Measurements from ENCODE around the gene FAM120AOS.
A peak's percentile ranks its signal among the peaks of the same experiment; 100 is the strongest.
"Not testable (repeated sequence)": the region's sequence is repeated elsewhere in the genome, so short reads cannot be mapped to it uniquely, and the experiment has no call there.

FAM120AOS gene

DNA sequence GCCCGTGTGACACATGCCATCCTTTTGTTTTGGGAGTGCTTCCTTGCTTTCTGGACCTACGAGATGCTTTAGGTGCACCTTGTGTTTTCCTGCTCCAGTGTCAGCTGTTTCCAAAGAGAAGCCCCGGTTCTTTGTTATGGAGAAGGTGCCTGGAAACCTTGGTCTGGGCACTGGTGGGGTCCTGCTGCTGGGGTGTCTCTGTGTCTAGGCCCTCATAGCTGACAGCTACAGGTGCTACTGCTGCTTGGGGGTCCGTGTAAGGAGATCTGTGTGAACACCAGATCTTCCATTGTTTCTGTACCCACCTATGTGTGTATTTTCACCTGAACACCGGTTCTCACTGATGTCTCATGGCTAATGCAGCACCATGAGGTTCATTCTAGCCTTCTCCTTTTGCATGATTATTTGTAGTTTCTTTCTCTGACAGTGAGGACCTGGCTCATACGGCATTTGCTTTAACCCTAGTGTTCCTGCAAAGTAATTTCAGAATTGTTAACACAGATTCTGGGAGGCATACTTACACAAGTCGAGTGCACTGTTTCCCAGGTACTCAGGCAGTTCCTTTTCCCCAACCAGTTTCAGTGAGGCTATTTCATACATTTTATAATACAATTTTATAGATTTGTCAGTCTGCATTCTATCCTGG is 13.2 kb upstream of the FAM120AOS start:
- peak; percentile 66 for DNase-seq

DNA sequence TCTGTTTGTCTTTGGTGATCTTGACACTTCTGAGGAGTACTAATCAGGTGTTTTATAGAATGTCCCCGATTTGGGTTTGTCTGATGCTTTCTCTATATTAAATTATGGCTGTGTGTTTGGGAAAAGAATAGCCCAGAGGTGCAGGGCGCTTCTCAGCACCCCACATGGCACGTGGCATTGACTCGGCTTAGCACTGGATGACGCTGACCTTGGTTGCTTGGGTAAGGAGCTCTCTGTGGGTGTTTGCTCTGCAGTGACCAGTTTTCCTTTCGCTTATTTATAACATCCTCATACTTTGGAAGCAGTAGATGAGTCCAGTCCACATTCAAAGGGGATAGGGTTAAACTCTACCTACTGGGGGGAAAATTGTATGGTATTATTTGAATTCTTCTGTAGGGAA is 12.5 kb upstream of the FAM120AOS start:
- DNase-seq, result peak; percentile 36

DNA sequence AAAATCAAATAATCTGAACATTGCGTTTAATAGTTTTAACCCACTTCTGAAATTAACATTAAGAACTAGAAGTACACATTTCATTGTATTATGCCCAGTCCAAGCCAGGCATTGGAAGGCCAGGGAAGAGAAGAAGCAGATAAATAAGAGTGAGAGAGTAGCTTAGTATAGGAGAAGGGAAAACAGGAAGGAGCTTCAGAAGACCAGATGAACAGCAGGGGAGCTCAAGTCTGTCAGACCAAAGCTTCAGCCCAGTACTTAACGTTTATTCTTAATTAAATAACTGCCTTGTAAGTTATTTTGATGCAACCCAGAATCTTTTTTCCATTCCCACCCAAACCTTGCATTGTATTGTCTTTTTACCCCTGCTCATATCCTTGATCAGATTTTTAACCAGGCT is 11.5 kb upstream of the FAM120AOS start:
- peak; percentile 47 for DNase-seq

DNA sequence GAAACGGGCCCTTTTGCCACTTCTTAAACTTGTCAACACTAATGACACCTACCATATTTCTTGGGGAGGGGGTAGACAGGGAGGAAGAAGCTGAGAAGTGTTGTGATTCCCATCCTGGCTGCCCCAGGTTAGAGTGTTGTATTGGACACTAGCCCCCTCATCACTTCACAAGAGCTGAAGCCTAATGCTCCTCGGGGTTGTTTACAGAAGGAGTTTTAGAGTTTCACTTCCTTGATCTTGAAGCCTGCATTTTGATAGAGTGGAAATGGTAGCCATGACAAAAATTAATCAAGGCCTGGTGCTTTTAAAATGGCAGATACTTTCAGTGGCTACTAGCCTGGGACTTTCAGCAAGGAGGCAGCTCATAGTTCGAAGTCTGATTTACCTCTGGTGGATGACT is 11.0 kb upstream of the FAM120AOS start:
- no peak for DNase-seq

DNA sequence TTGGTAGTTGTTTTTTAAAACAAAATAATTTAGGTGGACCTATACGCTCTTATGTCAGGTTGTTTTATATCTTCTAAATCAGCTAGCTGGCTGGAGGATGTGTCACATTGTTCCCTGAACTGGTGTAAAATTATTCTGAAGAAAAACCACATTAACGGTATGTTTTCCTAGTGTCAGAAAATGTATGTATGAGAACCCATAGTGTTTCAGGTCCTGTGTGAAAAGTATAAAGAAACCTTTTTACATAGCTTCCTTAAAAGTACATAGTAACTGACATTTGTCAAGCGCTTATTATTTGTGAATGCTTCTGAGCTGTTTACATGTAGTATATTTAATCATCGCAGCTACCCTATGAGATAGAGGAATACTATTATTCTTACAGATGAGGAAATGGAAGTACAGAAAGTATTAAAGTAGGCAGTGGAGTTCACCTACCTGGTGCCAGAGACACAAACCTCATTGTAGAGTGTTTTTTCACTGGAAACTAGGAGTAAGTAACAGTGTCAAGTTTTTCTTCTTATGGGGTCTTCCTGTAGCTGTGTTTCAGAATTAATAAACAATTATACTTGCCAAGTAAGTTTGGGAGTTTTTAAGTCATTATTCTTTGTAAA is 10.4 kb upstream of the FAM120AOS start:
- DNase-seq, result no peak

DNA sequence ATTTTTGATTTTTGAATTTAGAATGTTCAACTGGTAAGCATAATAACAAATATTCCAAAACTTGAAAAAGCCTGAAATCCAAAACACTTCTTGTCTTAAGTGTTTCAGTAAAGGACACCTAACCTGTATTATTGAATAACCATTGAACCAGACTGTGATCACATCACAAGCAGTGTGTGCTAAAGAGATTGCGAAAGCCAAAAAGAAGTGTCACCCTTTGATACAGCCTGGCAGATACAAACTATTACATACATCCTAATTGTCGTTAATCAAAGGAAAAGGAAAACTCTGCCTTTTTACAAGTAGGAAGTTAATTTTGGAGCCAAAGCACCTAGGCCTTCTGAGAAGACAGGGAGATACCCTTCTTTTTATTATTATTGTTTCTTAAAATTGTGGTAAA is 8.4 kb upstream of the FAM120AOS start:
- DNase-seq, result no peak

DNA sequence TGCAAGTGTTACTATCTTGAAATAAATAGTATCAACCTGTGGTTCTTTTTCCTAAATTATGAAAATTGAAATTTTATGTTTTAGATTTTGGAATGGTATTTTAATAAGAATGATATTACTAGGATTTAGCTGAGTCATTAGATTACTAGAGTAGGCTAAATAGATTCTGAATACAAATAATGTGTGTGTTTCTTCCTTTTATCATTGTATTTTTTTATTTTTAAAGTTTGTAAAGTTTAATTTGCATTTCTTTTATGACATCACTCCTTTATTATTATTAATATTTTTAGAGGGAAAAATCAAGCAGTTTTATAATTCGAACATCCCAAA is 8.0 kb upstream of the FAM120AOS start:
- no peak for DNase-seq

DNA sequence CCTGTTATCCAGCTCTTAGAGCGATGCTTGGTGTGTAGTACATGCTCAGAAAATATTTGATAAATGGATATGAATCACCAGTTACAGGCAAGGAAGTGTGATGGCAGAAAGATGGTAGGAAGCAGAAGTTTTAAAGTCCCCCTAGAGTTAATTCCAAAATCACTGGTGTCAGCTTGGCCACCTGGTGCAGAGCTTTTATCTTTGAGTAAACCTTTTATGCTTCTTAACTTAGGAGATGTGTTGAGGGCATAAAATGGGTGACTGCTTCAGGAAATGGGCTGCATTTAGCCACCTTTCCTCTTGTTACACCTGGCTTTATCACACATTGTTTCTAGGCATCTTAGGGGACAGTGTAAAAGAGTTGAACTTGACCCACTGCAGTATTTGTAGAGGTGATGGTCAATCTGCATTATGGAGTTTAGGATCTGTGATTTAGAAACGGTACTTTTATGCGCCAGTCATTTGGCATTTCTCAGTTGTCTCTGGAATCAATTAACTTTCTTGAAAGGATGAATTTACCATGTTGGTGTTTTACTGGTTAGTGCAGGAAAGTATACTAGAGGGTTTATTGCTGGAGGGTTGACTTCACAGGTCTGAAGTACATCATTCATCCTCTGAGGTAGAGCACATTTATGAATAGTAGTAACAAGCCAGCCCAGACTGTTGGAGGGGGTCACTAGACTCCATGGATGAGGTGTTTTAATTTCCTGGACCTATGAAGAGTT is 7.5 kb upstream of the FAM120AOS start:
- DNase-seq, result peak; percentile 45

DNA sequence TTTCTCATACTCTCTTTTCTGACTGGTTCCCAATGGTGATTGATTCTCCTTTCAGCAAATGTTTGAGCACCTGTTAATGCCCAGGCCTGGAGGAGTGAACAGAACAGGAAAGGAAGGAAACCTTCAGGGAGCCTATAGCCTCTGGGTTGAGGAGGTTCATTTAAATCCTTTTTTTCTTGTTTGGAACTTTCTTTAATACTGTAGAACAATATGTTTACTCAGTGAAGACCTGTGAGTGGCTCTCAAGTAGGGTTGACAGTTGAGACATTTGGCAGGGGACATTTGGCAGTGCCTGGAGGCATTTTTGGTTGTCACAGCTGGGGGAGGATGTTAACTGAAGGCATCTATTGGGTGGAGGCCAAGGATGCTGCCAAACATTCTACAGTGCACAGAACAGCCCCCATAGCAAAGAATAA is 6.1 kb upstream of the FAM120AOS start:
- peak; percentile 73 for DNase-seq

DNA sequence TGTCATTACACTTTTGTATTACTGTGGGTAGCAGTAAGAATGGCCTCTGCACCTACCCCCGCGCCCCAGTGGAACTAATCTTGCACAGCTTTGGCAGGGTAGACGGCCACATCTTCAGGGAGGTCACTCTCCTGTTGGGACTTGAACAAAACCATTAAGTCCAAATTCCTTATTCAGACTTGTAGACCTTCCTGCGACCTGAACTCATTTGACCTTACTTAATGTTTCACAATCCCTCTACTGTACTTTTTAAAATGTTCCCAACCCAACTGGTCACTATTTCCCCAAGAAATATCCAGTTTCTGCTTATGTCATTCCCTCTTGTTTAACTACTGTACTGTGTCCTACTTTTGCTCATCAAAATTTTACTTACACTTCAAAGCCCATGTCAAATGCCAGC is 5.3 kb upstream of the FAM120AOS start:
- no peak for DNase-seq

DNA sequence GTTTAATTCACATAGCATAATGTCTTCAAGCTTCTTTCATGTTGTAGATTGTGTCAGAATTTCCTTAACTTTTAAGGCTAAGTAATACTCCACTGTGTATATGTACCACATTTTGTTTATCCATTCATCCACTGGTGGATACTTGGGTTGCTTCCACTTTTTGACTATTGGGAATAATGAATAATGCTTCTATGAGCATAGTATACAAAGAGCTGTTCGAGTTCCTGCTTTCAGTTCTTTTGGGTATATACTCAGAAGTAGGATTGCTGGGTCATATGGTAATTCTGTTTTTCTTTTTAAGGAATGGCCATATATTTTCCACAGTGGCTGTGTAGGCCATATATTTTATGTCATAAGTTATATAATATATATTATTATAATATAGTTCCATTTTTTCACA is 3.6 kb upstream of the FAM120AOS start:
- no peak for DNase-seq

DNA sequence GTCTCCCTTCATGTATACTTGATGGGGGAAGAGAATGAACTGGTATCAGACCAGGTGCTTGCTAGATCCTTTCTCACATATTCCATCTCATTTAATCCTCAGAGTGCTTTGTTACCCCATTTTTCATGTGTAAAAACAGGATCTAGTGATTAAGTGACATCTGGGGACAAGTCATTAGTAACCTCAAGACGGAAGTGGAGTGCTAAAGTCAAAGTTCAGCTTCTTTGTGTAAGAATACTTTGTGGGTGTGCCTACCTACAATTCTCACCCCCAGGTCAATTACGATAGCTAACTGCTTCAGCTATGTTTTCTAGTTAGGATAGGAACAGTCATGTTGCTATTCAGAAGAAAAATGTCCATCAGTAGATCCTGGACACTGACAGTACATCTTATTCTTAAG is 3.1 kb upstream of the FAM120AOS start:
- DNase-seq, result no peak

DNA sequence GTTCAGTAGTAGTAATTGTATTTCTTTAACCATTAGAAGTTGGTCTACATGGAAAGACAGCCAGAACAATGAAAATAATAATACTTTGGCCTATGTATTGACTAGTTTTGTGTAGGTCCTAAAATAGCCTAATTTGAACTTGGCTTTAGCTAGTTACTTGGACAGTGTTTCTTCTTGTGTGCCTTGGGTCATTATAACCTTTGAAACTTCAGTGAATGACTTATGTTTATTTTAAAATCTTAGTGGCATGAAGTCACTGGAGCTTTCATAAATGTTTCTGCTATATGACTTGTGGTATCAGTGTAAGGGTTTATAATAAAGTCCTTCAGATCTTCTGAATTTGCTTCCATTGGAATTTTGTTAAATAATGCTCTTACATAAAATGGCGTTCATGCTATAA is 2.6 kb upstream of the FAM120AOS start:
- no peak for DNase-seq

DNA sequence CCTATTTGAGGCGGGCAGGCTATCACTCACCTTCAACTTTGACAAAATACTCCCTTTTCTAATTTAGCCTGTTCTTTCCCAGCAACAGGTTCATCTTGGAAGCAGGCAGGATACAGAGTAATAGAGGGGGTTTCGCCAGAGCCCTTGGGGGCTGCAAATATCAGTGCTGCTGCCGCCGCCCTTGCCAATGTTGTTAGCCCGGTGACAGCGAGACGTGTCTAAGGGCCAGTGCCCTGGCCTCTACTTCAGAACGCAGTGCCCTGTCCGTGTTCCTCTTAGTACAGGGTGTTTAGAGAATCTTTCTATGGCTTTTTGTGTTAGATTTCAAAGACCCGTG is 703 bp downstream of the FAM120AOS start:
- peak; percentile 70 for DNase-seq

DNA sequence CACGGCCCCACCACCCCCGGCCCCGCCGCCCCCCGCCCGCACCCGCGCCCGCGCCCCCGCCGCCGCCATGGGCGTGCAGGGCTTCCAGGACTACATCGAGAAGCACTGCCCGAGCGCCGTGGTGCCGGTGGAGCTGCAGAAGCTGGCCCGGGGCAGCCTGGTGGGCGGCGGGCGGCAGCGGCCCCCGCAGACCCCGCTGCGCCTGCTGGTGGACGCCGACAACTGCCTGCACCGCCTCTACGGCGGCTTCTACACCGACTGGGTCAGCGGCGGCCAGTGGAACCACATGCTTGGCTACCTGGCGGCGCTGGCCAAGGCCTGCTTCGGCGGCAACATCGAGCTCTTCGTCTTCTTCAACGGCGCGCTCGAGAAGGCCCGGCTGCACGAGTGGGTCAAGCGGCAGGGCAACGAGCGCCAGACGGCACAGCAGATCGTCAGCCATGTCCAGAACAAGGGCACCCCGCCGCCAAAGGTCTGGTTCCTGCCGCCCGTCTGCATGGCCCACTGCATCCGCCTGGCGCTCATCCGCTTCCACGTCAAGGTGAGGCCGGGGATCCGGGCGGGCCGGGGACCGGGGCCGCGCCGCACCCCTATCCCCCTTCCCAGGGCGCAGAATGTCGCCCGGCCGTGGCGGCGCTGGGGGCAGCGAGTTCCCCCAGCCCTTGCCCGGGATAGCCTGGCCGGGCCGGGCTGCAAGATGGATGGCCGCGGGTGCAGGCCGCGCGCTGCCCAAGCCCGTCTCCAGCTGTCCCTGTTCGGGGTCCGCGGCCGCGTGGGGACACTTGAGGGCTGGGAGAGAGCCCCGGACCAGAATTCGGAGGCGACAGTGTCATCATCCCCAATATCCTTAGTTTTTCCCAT is 1.3 kb downstream of the FAM120AOS start:
- DNase-seq, result peak; percentile 82

DNA sequence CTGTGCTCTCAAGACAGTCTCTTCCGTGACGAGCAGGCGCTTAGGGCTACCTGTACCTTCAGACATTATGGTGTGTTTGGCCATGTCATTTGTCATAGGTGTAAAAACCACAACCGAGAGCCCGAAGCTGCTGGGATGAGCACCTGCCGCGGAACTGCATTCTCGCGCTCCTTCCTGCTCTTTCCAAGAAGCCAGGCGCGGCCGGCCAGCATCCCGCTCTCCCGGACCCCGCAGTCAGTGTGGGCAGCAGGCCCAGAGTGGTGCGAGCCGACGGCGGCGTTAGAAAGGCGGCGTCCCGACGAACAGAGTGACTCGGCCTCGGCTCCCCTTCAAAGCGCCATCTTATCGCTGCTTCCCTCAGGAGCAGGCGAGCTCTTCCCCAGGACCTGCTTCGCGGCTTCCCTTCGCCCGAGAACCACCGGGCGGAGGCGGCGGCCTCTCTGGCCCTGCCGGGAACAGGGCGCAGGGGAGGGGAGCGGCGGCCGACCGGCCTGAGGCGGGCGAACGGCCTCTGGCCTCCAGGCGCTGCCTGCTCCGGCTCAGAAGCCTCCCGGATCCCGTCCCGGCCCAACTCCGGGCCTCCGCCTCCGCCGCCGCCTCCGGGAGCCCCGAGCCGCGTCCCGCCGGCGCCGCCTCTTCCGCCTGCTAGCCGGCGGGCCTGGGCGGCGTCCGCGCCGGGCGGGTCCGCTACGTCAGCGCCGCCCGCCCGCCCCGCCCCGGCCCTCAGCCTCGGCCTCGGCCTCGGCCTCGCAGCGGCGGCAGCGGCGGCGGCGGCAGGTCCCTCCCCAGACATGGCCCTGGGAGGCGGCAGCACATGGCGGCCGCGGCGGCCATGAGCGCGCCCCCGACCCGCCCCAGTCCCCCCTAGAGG is 2.2 kb downstream of the FAM120AOS start, which contains the start of gene FAM120A:
TSS of gene FAM120A (plus strand) at position 741 of the 871 bp plus-strand sequence. CDS start 231 bp downstream, outside the sequence.
- DNase-seq, result peak; percentile 91

DNA sequence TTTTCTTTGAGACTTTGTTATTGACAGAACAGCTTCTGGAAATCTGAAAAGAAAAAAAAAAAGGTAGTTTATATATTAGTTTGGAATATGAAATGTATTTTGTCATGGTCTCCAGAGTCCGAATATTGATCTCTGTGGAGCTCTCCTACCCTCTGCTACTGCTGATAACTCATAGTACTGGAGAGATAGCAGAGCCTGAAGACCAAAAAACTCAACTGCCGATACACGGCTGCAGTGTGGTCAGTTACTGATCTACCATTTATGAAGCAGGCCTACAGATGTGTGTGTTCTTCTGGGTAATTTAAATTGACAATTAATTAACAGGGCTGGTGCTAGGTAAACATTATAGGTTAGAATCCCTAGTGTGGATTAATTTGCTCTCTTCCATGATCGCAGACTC is 5.7 kb downstream of the FAM120AOS start:
- DNase-seq, result peak; percentile 86

DNA sequence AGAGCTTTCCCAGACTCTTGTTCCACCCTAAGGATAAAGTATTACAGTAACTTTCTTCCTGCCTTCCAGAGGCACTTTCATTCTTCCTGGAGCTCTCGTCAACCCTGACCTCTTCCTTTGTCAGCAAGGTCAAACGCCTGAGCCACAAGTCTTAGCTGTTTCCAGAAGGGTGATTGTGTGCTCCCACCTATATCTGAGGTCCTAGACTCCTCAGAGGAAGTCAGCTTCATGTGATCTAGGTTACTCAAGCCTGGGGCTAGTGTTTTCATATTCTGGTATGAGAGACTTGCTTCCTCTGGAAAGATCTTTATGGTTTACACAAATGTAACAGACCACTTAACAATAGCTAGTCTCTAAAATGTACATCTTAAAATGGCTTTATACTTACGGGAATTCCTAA is 7.3 kb downstream of the FAM120AOS start:
- no peak for DNase-seq

DNA sequence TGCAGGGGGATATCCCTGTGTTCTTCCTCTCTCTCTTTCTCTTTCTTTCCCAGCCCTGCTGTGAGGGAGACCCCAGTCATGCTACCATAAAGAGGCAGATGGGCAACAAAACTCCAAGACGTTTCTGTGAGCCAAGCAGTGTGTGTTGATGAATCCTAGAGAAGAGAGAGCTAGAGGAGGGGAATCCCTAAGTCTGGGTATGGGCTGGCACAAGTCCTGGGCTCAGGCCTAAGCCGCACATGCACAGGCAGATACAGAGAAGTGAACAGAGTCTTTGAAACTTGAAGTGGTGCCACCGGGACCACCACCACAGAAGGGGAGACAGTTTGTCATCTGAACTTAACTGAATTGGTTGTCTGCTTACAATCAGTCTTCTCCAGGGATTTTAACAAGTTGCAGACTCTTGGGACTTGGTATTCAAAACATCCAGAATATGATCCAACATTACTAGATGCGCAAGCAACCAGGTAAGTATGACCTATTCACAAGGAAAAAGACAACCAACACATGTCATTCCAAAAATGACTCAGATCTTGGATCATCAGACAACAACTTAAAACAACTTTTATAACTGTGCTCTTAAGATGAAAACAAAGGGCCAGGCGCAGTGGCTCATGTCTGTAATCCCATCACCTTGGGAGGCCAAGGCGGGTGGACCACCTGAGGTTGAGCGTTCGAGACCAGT is 12.3 kb downstream of the FAM120AOS start:
- no peak for DNase-seq

DNA sequence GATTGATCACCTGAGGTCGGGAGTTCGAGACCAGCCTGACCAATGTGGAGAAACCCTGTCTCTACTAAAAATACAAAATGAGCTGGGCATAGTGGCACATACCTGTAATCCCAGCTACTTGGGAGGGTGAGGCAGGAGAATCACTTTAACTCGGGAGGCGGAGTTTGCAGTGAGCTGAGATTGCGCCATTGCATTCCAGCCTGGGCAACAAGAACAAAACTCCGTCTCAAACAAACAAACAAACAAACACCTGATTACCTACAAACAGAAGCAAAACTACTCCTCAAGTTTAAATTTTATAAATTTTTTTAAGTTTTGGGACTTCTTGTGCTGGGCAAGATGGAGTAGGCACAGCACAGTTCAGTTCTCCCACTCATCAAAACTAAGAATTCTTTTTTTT is 14.1 kb downstream of the FAM120AOS start:
- not testable (repeated sequence) for DNase-seq

DNA sequence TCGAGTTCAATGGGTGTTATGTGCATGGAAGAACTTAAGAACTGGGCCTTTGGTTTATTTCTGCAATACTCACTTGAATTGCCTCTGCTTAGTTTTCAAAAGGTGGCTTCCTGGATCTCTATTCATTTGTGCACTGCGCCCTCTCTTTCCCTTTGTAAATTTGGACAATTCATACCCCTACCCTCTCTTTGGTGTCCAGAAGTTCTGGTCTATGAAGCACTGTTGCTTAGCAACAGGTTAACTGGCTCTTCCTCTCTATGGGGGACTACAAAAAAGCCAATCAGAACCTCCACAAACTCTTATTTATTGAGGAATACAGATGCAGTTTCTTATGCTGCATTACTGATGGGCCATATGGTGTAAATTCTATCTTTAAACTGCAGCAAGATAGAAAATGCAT is 15.4 kb downstream of the FAM120AOS start:
- DNase-seq, result peak; percentile 15
